GM12801 (cell line): ENCODE results near the gene APOA4.

Experiments used
- TF ChIP-seq, protein P1 (sequence below): IDR thresholded peaks from one replicate; pipeline ENCODE4 v1.5.1; 2011; ENCODE audit warnings: control low read depth; ENCODE audit not compliant: insufficient read length; ENCODE audit errors: extremely low read depth

The APOA4 gene

DNA sequence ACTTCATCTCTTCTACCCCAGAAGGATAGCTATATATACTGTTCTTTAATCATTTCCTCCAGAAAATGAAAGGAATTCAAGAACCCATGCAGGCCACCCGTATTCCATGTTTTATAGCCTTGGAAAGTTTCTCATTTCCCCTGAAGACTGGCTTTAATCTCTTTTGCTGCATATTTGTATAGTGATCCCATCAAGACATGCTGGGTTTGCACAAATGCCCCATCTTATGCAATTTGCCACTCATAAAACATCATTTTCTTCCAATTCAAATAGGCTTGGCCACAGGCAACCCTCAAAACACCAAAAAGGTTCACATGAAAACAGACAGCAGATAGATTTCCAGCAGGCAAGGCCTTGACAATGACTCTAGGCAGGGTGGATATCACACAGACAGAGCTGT lies 42.6 kb upstream of the APOA4 start:
- TF ChIP-seq, protein P1, sequence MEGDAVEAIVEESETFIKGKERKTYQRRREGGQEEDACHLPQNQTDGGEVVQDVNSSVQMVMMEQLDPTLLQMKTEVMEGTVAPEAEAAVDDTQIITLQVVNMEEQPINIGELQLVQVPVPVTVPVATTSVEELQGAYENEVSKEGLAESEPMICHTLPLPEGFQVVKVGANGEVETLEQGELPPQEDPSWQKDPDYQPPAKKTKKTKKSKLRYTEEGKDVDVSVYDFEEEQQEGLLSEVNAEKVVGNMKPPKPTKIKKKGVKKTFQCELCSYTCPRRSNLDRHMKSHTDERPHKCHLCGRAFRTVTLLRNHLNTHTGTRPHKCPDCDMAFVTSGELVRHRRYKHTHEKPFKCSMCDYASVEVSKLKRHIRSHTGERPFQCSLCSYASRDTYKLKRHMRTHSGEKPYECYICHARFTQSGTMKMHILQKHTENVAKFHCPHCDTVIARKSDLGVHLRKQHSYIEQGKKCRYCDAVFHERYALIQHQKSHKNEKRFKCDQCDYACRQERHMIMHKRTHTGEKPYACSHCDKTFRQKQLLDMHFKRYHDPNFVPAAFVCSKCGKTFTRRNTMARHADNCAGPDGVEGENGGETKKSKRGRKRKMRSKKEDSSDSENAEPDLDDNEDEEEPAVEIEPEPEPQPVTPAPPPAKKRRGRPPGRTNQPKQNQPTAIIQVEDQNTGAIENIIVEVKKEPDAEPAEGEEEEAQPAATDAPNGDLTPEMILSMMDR, result no peak

DNA sequence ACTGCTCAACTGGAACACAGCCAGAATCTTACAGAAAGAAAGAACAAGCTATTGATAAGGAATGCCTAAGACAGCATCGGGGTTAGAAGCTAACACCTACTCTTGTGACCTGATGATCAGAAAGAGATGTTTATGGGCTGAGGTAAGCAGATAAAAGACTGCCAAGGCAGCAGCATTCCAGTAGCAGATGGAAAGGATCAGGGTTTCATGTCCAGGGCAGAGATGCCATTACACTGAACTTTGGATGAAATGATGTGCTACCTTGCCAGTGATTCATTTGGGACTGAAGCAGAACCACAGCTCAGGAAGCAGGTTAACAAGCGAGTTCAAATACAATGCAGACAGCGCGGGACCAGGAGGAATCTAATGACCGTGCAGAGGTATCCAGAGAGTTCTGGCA lies 41.4 kb upstream of the APOA4 start:
- TF ChIP-seq, protein P1, result no peak

DNA sequence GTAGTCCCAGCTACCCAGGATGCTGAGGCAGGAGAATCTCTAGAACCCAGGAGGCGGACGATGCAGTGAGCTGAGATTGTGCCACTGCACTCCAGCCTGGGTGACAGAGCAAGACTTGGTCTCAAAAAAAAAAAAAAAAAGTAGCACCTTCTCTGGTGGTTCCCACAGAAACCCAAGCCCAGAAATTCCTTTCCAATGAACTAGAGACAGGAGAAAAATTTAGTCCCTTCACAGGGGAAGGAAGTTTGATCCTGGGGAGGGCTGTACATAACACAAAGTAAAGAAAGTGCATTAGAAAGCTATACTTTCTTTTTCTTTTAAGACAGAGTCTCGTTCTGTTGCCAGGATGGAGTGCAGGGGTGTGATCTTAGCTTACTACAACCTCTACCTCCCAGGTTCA lies 39.8 kb upstream of the APOA4 start:
- TF ChIP-seq, protein P1, result no peak

DNA sequence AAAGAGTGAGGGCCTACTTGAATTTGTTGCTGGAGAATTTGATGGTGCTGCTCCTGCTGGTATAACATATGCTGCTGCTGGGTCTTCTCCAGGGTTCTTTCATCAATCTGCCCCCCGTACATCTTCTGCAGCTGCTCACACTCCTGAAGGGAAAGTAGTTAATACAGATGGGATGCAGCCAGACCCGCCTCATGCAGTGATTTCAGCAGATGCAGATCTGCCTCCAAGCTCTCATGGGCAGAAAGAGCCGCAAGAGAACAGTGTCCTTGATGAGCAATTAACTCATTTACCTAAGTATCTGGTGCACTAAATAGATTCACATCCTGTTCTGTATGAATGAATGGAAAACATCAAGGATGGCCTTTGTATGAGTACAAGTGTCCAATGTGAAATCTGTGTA lies 39.1 kb upstream of the APOA4 start:
- TF ChIP-seq, protein P1, result no peak

DNA sequence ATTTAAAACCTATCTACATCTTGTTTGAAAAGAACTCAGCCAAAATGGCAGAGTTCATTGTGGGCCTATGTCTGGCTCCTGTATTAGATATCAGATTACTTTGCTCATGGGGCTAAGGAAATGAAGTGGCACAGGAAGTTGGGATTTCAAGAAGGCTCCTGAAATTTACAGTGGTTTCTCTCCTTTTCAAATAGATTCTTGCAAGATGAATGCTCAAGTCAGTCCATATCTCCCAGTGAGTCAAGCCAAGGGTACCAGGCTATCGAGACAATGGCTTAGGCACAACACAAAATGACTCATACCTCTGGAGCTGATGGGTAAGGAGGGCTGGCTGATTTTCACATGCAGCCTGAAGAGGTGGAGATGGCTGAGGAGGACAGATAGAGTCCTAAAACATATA lies 38.4 kb upstream of the APOA4 start:
- TF ChIP-seq, protein P1, result no peak

DNA sequence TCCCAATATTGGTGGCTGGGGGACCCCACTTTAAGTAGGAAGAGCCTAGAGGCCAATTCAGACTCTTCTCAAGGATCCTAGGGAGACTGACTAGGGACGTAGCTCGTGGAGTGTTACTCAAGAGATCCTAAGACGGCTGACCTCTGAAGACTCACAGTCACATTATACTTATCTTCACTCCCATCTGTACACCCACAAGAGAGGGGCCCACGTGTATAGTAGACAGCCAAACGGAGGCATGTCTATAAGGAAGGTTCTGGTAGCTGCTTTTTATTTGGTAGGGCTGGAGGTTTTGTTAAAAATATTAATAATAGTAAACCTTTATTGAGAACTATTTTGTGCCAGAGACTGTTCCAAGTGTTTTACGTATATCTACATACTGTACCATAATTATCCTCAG lies 37.2 kb upstream of the APOA4 start:
- TF ChIP-seq, protein P1, result no peak

DNA sequence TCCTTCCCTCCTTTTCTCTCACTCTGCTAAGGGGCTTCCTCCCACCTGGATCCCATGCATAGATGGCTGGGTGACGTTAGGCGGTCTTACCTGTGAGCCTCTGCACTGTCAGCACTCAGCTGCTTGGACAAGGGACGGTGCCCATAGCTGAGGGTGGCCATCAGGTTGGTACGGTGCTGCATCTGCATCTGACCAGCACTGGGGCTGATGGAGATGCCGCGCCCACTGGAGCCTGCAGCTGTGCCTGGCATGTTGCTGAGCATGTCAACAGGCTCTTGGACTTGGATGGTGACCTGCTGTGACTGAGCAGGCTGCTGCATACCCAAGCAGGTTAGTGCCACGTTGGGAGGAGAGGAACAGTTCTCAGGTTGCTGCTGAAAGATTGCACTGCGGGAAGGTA lies 36.1 kb upstream of the APOA4 start:
- TF ChIP-seq, protein P1, result no peak

DNA sequence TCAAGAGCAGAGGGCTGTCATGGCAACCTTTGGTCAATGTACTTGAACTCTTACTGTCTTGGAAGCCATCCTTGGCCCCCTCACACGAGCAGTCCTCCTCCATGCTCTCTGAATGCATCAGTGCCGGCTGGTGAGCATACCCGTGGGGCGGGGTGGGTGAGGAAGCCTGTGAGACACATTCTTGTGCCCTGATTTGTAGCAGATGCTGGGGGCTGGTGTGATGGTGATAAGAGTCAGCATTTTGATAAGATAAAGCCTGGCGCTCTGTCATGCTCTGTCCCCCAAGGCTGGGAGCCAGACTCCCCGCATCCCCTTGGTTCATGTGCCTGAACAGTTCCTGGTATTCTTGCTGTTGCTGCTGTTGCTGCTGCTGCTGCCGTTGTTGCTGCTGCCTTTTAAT lies 34.8 kb upstream of the APOA4 start:
- TF ChIP-seq, protein P1, result no peak
